IPS-NIHi11 (cell line): Measurements from ENCODE around the gene CDC42.
"Not testable (repeated sequence)": the region's sequence is repeated elsewhere in the genome, so short reads cannot be mapped to it uniquely, and the experiment has no call there.

ENCODE experiments used
- DNase-seq: peaks from one replicate; pipeline ENCODE4 v3.0.0; 2012; ENCODE audit warnings: mixed read lengths, low spot score

CDC42 gene

GRCh38 chr1:22075718-22076117 lies 23.2 kb downstream of the CDC42 start:
- no peak for DNase-seq

- no peak for DNase-seq
Observed at GRCh38 chr1:22076346-22076745, 23.8 kb downstream of the CDC42 start.

- DNase-seq, result no peak
Observed at GRCh38 chr1:22077728-22078127, 25.2 kb downstream of the CDC42 start.

GRCh38 chr1:22078133-22078532 lies 25.6 kb downstream of the CDC42 start:
- DNase-seq, result no peak

GRCh38 chr1:22080191-22080590 lies 27.7 kb downstream of the CDC42 start:
- DNase-seq, result no peak

GRCh38 chr1:22088331-22088730 lies 35.8 kb downstream of the CDC42 start:
- DNase-seq, result no peak

- DNase-seq, result no peak
Observed at GRCh38 chr1:22089134-22089571, 36.6 kb downstream of the CDC42 start.

- DNase-seq, result peak; percentile 50
Observed at GRCh38 chr1:22089787-22090186, 37.3 kb downstream of the CDC42 start.

- DNase-seq, result no peak
Observed at GRCh38 chr1:22090867-22091266, 38.4 kb downstream of the CDC42 start.

- DNase-seq, result not testable (repeated sequence)
Observed at GRCh38 chr1:22092026-22092768, 39.7 kb downstream of the CDC42 start.

- DNase-seq, result no peak
Observed at GRCh38 chr1:22093513-22093912, 41.0 kb downstream of the CDC42 start.

- no peak for DNase-seq
Observed at GRCh38 chr1:22096036-22096435, 43.5 kb downstream of the CDC42 start.

- DNase-seq, result no peak
Observed at GRCh38 chr1:22096463-22096862, 44.0 kb downstream of the CDC42 start.

- DNase-seq, result no peak
Observed at GRCh38 chr1:22098752-22099151, 46.2 kb downstream of the CDC42 start.

- no peak for DNase-seq
Observed at GRCh38 chr1:22100168-22100567, 47.7 kb downstream of the CDC42 start.

- DNase-seq, result no peak
Observed at GRCh38 chr1:22101199-22101598, 48.7 kb downstream of the CDC42 start.

GRCh38 chr1:22101995-22102394 lies 49.5 kb downstream of the CDC42 start:
- no peak for DNase-seq

GRCh38 chr1:22102746-22103145 lies 50.2 kb downstream of the CDC42 start:
- no peak for DNase-seq

GRCh38 chr1:22104094-22104493 lies 51.6 kb downstream of the CDC42 start:
- DNase-seq, result no peak

GRCh38 chr1:22104865-22105437 lies 52.4 kb downstream of the CDC42 start:
- DNase-seq, result no peak

GRCh38 chr1:22105611-22106207 lies 53.2 kb downstream of the CDC42 start:
- peak; percentile 60 for DNase-seq

- no peak for DNase-seq
Observed at GRCh38 chr1:22107126-22107525, 54.6 kb downstream of the CDC42 start.

- DNase-seq, result no peak
Observed at GRCh38 chr1:22108339-22109105, 56.0 kb downstream of the CDC42 start.
